ENCODE results near the gene EPOP. TPM values are rescaled to one million over a fixed set of nuclear protein-coding genes. Genes with fewer than 3 reads are reported as not detected.

The EPOP gene
- total and polyA plus RNA-seq, 2 experiments from 2014 or later: 0.42 to 2.4 TPM

GRCh38 chr17:38712593-38712992, 37.8 kb upstream of the EPOP start:
- peaks cover 15% of the 10 kb centered on the region for H3K36me3 Mint-ChIP-seq (ENCODE audit: low read depth)
- no peak for DNase-seq (ENCODE audit: low spot score)

More at GRCh38 chr17:38712593-38712992, 37.8 kb upstream of the EPOP start:
- Histone ChIP-seq H3K4me2 (no peak overlapping the region), H4K20me1 (replicated peaks; ENCODE audit: insufficient read depth) (peaks cover 3% of the 10 kb centered on the region; the same call in 1 of the 2 replicates), H3K4me3 (no peak overlapping the region), H3K36me3 (ENCODE audit: insufficient read depth) (no peaks in the 10 kb centered on the region), H3K9me2 (ENCODE audit: insufficient read depth) (no peaks in the 10 kb centered on the region), H3K79me2 (replicated peaks; ENCODE audit: insufficient read depth) (no peaks in the 10 kb centered on the region), H3K27ac (ENCODE audit: low read depth) (no peak overlapping the region), H3K27me3 (ENCODE audit: insufficient read depth) (peaks cover 42% of the 10 kb centered on the region), H3F3A (replicated peaks; ENCODE audit: low read depth) (peaks cover 10% of the 10 kb centered on the region; the same call in 1 of the 2 replicates), H3K4me1 (ENCODE audit: insufficient read depth) (peaks cover 24% of the 10 kb centered on the region), H2AFZ (no peak overlapping the region)
- Mint-ChIP-seq H3K9me3 (no peaks in the 10 kb centered on the region; the same call in 1 of the 3 replicates), H3K4me1 (peaks cover 80% of the 10 kb centered on the region), H3K27ac (no peak overlapping the region), H3K27me3 (ENCODE audit: insufficient read depth, low read depth, poor library complexity) (peaks cover 38% of the 10 kb centered on the region), H3K4me3 (no peak overlapping the region; the same call in 2 of the 3 replicates)
- ATAC-seq: no peak
- TF ChIP-seq ZNF114 (CRISPR knock-in tag; IDR thresholded peaks at IDR 0.05) (no peak), ETS1 (IDR thresholded peaks at IDR 0.05) (no peak), POLR2AphosphoS5 (IDR thresholded peaks at IDR 0.05; ENCODE audit: low read depth) (no peak), NANOG (IDR thresholded peaks at IDR 0.05; ENCODE audit: borderline replicate concordance) (no peak), CREB1 (CRISPR knock-in tag; IDR thresholded peaks at IDR 0.05; ENCODE audit: low read depth) (no peak), STAT1 (IDR thresholded peaks at IDR 0.05; ENCODE audit: unreplicated experiment) (no peak), JUNB (IDR thresholded peaks at IDR 0.05; ENCODE audit: unreplicated experiment) (no peak), EZH2phosphoT487 (IDR thresholded peaks at IDR 0.05; ENCODE audit: unreplicated experiment) (no peak)
- TF ChIP-seq, protein P1, sequence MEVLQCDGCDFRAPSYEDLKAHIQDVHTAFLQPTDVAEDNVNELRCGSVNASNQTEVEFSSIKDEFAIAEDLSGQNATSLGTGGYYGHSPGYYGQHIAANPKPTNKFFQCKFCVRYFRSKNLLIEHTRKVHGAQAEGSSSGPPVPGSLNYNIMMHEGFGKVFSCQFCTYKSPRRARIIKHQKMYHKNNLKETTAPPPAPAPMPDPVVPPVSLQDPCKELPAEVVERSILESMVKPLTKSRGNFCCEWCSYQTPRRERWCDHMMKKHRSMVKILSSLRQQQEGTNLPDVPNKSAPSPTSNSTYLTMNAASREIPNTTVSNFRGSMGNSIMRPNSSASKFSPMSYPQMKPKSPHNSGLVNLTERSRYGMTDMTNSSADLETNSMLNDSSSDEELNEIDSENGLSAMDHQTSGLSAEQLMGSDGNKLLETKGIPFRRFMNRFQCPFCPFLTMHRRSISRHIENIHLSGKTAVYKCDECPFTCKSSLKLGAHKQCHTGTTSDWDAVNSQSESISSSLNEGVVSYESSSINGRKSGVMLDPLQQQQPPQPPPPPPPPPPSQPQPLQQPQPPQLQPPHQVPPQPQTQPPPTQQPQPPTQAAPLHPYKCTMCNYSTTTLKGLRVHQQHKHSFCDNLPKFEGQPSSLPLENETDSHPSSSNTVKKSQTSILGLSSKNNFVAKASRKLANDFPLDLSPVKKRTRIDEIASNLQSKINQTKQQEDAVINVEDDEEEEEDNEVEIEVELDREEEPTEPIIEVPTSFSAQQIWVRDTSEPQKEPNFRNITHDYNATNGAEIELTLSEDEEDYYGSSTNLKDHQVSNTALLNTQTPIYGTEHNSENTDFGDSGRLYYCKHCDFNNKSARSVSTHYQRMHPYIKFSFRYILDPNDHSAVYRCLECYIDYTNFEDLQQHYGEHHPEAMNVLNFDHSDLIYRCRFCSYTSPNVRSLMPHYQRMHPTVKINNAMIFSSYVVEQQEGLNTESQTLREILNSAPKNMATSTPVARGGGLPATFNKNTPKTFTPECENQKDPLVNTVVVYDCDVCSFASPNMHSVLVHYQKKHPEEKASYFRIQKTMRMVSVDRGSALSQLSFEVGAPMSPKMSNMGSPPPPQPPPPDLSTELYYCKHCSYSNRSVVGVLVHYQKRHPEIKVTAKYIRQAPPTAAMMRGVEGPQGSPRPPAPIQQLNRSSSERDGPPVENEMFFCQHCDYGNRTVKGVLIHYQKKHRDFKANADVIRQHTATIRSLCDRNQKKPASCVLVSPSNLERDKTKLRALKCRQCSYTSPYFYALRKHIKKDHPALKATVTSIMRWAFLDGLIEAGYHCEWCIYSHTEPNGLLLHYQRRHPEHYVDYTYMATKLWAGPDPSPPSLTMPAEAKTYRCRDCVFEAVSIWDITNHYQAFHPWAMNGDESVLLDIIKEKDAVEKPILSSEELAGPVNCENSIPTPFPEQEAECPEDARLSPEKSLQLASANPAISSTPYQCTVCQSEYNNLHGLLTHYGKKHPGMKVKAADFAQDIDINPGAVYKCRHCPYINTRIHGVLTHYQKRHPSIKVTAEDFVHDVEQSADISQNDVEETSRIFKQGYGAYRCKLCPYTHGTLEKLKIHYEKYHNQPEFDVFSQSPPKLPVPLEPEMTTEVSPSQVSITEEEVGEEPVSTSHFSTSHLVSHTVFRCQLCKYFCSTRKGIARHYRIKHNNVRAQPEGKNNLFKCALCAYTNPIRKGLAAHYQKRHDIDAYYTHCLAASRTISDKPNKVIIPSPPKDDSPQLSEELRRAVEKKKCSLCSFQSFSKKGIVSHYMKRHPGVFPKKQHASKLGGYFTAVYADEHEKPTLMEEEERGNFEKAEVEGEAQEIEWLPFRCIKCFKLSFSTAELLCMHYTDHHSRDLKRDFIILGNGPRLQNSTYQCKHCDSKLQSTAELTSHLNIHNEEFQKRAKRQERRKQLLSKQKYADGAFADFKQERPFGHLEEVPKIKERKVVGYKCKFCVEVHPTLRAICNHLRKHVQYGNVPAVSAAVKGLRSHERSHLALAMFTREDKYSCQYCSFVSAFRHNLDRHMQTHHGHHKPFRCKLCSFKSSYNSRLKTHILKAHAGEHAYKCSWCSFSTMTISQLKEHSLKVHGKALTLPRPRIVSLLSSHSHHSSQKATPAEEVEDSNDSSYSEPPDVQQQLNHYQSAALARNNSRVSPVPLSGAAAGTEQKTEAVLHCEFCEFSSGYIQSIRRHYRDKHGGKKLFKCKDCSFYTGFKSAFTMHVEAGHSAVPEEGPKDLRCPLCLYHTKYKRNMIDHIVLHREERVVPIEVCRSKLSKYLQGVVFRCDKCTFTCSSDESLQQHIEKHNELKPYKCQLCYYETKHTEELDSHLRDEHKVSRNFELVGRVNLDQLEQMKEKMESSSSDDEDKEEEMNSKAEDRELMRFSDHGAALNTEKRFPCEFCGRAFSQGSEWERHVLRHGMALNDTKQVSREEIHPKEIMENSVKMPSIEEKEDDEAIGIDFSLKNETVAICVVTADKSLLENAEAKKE (CRISPR knock-in tag; IDR thresholded peaks at IDR 0.05): no peak

All from GM23338 (cell line).